ENCODE measurements around the gene SLC12A7.

Gene SLC12A7

DNA sequence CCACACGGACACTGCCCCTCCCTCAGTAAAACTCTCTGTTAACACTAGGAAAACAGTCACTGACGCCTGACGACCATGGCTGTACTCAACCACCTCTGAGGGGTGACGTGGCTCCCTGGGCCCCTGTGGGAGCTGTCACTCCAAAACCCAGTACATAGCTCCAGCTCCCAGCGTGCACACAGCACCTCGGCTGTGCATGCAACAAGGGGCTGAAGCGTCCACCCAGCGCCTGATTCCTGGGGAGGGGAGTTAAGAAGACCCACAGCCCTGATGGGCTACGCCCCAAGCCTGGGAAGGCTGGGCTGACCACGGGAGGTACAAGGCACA, 36.3 kb downstream of the SLC12A7 start:
- Histone ChIP-seq H3K27me3 (replicated peaks in 2 of 5; ENCODE audit: control insufficient read depth in 4 of 5, insufficient read depth in 5 of 5, low read length in 4 of 5) (no peaks in the 10 kb centered on the region), H3K27ac (ENCODE audit: insufficient read depth in 1 of 2, low read depth in 1 of 2, low read length in 2 of 2, poor library complexity in 1 of 2, severe bottlenecking in 2 of 2) (no peak overlapping the region), H3K36me3 (ENCODE audit: control insufficient read depth in 4 of 4, insufficient read depth in 4 of 4, low read length in 3 of 4) (peaks cover 0 to 72% (median 43%) of the 10 kb centered on the region in 4 experiments), H3K4me1 (ENCODE audit: control extremely low read depth in 1 of 4, control insufficient read depth in 4 of 4, insufficient read depth in 4 of 4, low read length in 3 of 4) (no peaks in the 10 kb centered on the region), H3K4me3 (ENCODE audit: control insufficient read depth in 1 of 7, extremely low read depth in 1 of 7, insufficient read depth in 4 of 7, low read depth in 2 of 7, low read length in 6 of 7) (no peak overlapping the region), H3K9me3 (ENCODE audit: control extremely low read depth in 1 of 5, control insufficient read depth in 4 of 5, insufficient read depth in 2 of 5, low read depth in 1 of 5, low read length in 4 of 5) (no peaks in the 10 kb centered on the region)
- ChIA-PET CTCF (no interaction called here), POLR2A (no interaction called here)
- WGBS (ENCODE audit: insufficient coverage) = 95% methylated on average over 10 of the region's 10 CpGs
- DNase-seq = no peak

DNA sequence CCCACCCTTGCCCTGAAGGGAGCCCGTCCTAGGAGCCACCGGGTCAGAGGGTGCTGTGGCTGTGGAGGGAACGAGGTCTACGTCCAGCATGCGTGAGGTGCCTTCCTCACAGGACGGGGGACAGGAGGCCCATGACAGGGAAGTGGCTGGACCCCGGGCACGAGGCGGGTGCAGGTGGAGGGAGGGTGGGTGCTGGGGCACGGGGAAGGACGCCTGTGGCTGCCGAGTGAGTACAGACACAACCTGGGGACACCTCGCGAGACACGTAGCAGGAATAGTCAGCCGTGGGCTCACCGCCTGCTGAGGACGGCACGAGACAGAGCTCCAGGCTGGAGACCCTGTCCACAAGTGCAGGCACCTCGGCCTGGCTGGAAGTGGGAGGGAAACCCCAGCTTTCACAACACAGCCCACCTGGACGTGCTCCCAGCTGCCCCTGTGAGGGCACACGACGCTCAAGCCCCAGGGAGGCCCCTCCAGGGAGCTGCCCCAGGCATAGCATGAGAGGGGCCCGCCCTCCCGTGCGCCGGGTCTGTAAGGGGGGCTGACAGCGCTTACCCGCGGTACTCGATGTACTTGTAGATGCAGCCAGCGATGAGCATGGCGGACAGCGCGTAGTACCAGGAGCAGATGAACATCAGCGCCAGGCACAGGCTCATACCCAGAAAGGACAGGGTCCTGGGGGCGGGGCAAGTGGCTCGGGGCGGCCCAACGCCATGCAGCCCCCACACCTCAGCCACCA, 36.9 kb downstream of the SLC12A7 start:
- H3K27me3 ChIP-seq (replicated peaks in 2 of 5; ENCODE audit: control insufficient read depth in 4 of 5, insufficient read depth in 5 of 5, low read length in 4 of 5) = no peaks in the 10 kb centered on the region
- ChIA-PET CTCF (no interaction called here), POLR2A (no interaction called here)
- H3K4me3 ChIP-seq (ENCODE audit: control insufficient read depth in 1 of 7, extremely low read depth in 1 of 7, insufficient read depth in 4 of 7, low read depth in 2 of 7, low read length in 6 of 7) = no peak overlapping the region
- H3K36me3 ChIP-seq (ENCODE audit: control insufficient read depth in 4 of 4, insufficient read depth in 4 of 4, low read length in 3 of 4) = peaks cover 0 to 67% (median 42%) of the 10 kb centered on the region in 4 experiments
- DNase-seq = peak in 2 of 3 donors; percentile 4
- WGBS (ENCODE audit: insufficient coverage) = 96% methylated on average over 39 of the region's 40 CpGs
- no peak overlapping the region for H3K27ac ChIP-seq (ENCODE audit: insufficient read depth in 1 of 2, low read depth in 1 of 2, low read length in 2 of 2, poor library complexity in 1 of 2, severe bottlenecking in 2 of 2)
- no peaks in the 10 kb centered on the region for H3K9me3 ChIP-seq (ENCODE audit: control extremely low read depth in 1 of 5, control insufficient read depth in 4 of 5, insufficient read depth in 2 of 5, low read depth in 1 of 5, low read length in 4 of 5)
- H3K4me1 ChIP-seq (ENCODE audit: control extremely low read depth in 1 of 4, control insufficient read depth in 4 of 4, insufficient read depth in 4 of 4, low read length in 3 of 4) = no peaks in the 10 kb centered on the region

DNA sequence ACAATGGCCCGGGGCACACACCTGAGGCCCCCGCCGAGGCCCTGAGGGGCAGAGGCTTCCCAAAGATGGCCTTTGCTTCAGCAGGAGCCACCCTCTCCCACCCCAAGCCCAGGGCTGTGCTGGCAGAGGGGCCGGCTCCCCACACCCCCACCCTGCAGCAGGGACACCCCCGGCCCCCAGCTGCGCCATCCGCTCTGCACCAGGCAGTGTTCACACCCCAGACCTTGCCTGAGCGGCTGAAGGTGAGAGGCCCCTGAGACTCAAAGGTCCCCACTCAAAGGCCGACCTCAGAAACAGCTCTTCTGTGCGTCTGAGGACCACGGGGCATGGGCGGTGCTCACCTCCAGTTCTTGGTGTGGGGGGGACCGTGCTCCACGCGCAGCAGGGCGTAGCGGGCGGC, 37.6 kb downstream of the SLC12A7 start:
- ChIA-PET POLR2A (no interaction called here), CTCF (no interaction called here)
- H3K27ac ChIP-seq (ENCODE audit: insufficient read depth in 1 of 2, low read depth in 1 of 2, low read length in 2 of 2, poor library complexity in 1 of 2, severe bottlenecking in 2 of 2) = no peak overlapping the region
- H3K4me3 ChIP-seq (ENCODE audit: control insufficient read depth in 1 of 7, extremely low read depth in 1 of 7, insufficient read depth in 4 of 7, low read depth in 2 of 7, low read length in 6 of 7) = no peak overlapping the region
- peaks cover 0 to 66% (median 41%) of the 10 kb centered on the region in 4 experiments for H3K36me3 ChIP-seq (ENCODE audit: control insufficient read depth in 4 of 4, insufficient read depth in 4 of 4, low read length in 3 of 4)
- no peaks in the 10 kb centered on the region for H3K27me3 ChIP-seq (replicated peaks in 2 of 5; ENCODE audit: control insufficient read depth in 4 of 5, insufficient read depth in 5 of 5, low read length in 4 of 5)
- H3K9me3 ChIP-seq (ENCODE audit: control extremely low read depth in 1 of 5, control insufficient read depth in 4 of 5, insufficient read depth in 2 of 5, low read depth in 1 of 5, low read length in 4 of 5) = no peaks in the 10 kb centered on the region
- no peak for DNase-seq
- no peaks in the 10 kb centered on the region for H3K4me1 ChIP-seq (ENCODE audit: control extremely low read depth in 1 of 4, control insufficient read depth in 4 of 4, insufficient read depth in 4 of 4, low read length in 3 of 4)
- 100% methylated on average over 11 of the region's 18 CpGs for WGBS (ENCODE audit: insufficient coverage)

GRCh38 chr5:1073239-1074102, 38.4 kb downstream of the SLC12A7 start:
- ChIA-PET POLR2A (no interaction called here), CTCF (interaction anchor here (0.8 kb wide), 1 partner anchor 67 kb away, joined by 3 read pairs; no protein-coding TSS in a partner anchor)
- no peaks in the 10 kb centered on the region for H3K9me3 ChIP-seq (ENCODE audit: control extremely low read depth in 1 of 5, control insufficient read depth in 4 of 5, insufficient read depth in 2 of 5, low read depth in 1 of 5, low read length in 4 of 5)
- no peaks in the 10 kb centered on the region for H3K4me1 ChIP-seq (ENCODE audit: control extremely low read depth in 1 of 4, control insufficient read depth in 4 of 4, insufficient read depth in 4 of 4, low read length in 3 of 4)
- no peak overlapping the region for H3K4me3 ChIP-seq (ENCODE audit: control insufficient read depth in 1 of 7, extremely low read depth in 1 of 7, insufficient read depth in 4 of 7, low read depth in 2 of 7, low read length in 6 of 7)
- DNase-seq = no peak
- no peaks in the 10 kb centered on the region for H3K27me3 ChIP-seq (replicated peaks in 2 of 5; ENCODE audit: control insufficient read depth in 4 of 5, insufficient read depth in 5 of 5, low read length in 4 of 5)
- 93% methylated on average over 39 of the region's 46 CpGs for WGBS (ENCODE audit: insufficient coverage)
- H3K36me3 ChIP-seq (ENCODE audit: control insufficient read depth in 4 of 4, insufficient read depth in 4 of 4, low read length in 3 of 4) = peaks cover 0 to 67% (median 42%) of the 10 kb centered on the region in 4 experiments
- no peak overlapping the region for H3K27ac ChIP-seq (ENCODE audit: insufficient read depth in 1 of 2, low read depth in 1 of 2, low read length in 2 of 2, poor library complexity in 1 of 2, severe bottlenecking in 2 of 2)

DNA sequence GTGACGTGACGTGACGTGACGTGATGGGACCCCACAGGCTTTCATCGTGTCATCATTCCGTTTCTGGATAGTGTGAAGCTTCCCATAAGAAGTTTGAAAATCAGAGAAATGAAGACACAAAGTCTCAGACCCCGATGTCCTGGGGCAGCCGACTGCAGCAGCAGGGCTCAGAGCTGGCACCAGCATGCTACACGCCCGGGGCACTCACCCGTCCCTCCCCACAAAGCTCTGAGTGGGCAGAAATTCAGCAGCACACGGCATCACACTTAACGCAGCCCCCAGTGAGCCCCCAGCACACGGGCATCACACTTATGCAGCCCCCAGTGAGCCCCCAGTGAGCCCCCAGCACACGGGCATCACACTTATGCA, 42.2 kb downstream of the SLC12A7 start:
- POLR2A ChIA-PET = no interaction called here
- Histone ChIP-seq H3K27ac (ENCODE audit: insufficient read depth in 1 of 2, low read depth in 1 of 2, low read length in 2 of 2, poor library complexity in 1 of 2, severe bottlenecking in 2 of 2) (no peak overlapping the region), H3K27me3 (replicated peaks in 2 of 5; ENCODE audit: control insufficient read depth in 4 of 5, insufficient read depth in 5 of 5, low read length in 4 of 5) (no peaks in the 10 kb centered on the region), H3K9me3 (ENCODE audit: control extremely low read depth in 1 of 5, control insufficient read depth in 4 of 5, insufficient read depth in 2 of 5, low read depth in 1 of 5, low read length in 4 of 5) (no peaks in the 10 kb centered on the region), H3K4me3 (ENCODE audit: control insufficient read depth in 1 of 7, extremely low read depth in 1 of 7, insufficient read depth in 4 of 7, low read depth in 2 of 7, low read length in 6 of 7) (no peak overlapping the region), H3K36me3 (ENCODE audit: control insufficient read depth in 4 of 4, insufficient read depth in 4 of 4, low read length in 3 of 4) (peaks cover 4 to 62% (median 41%) of the 10 kb centered on the region in 4 experiments), H3K4me1 (ENCODE audit: control extremely low read depth in 1 of 4, control insufficient read depth in 4 of 4, insufficient read depth in 4 of 4, low read length in 3 of 4) (no peaks in the 10 kb centered on the region)
- CTCF ChIA-PET = no interaction called here
- DNase-seq = no peak
- WGBS (ENCODE audit: insufficient coverage) = 97% methylated on average over 8 of the region's 15 CpGs

- no peak for DNase-seq
- no peaks in the 10 kb centered on the region for H3K9me3 ChIP-seq (ENCODE audit: control extremely low read depth in 1 of 5, control insufficient read depth in 4 of 5, insufficient read depth in 2 of 5, low read depth in 1 of 5, low read length in 4 of 5)
- no peaks in the 10 kb centered on the region for H3K27me3 ChIP-seq (replicated peaks in 2 of 5; ENCODE audit: control insufficient read depth in 4 of 5, insufficient read depth in 5 of 5, low read length in 4 of 5)
- peaks cover 4 to 62% (median 42%) of the 10 kb centered on the region in 4 experiments for H3K36me3 ChIP-seq (ENCODE audit: control insufficient read depth in 4 of 4, insufficient read depth in 4 of 4, low read length in 3 of 4)
- no peak overlapping the region for H3K27ac ChIP-seq (ENCODE audit: insufficient read depth in 1 of 2, low read depth in 1 of 2, low read length in 2 of 2, poor library complexity in 1 of 2, severe bottlenecking in 2 of 2)
- ChIA-PET CTCF (no interaction called here), POLR2A (interaction anchor here (0.6 kb wide), 1 partner anchor 135 kb away, joined by 3 read pairs; no protein-coding TSS in a partner anchor)
- no peaks in the 10 kb centered on the region for H3K4me1 ChIP-seq (ENCODE audit: control extremely low read depth in 1 of 4, control insufficient read depth in 4 of 4, insufficient read depth in 4 of 4, low read length in 3 of 4)
- 96% methylated on average over 31 of the region's 33 CpGs for WGBS (ENCODE audit: insufficient coverage)
- H3K4me3 ChIP-seq (ENCODE audit: control insufficient read depth in 1 of 7, extremely low read depth in 1 of 7, insufficient read depth in 4 of 7, low read depth in 2 of 7, low read length in 6 of 7) = no peak overlapping the region
Measured at GRCh38 chr5:1068895-1069719, 42.8 kb downstream of the SLC12A7 start.
